Right lobe of liver (tissue), 4 donors: ENCODE data around the gene TPSD1.

ENCODE experiments used
- CTCF ChIP-seq, 4 donors: fragments of 200-600 bp in 3 of 4; fragments of 450-650 bp in 1 of 4; IDR thresholded peaks; one replicate each; pipeline versions ENCODE4 v1.5.1 to v1.8.0; 2016 to 2022; ENCODE audit warnings: antibody characterized with exemption in 4 of 4, mild to moderate bottlenecking in 2 of 4
- POLR2A ChIP-seq: fragments of 450-650 bp; IDR thresholded peaks from one replicate; pipeline ENCODE4 v1.6.1; 2017; ENCODE audit warnings: antibody characterized with exemption, mild to moderate bottlenecking
- donor health status: DM: no; HTN: no; CAD: no.
- donor health status: DM: no; HTN: no; CAD: no.
- donor health status: DM: no; HTN: yes; CAD: no.

DNA sequence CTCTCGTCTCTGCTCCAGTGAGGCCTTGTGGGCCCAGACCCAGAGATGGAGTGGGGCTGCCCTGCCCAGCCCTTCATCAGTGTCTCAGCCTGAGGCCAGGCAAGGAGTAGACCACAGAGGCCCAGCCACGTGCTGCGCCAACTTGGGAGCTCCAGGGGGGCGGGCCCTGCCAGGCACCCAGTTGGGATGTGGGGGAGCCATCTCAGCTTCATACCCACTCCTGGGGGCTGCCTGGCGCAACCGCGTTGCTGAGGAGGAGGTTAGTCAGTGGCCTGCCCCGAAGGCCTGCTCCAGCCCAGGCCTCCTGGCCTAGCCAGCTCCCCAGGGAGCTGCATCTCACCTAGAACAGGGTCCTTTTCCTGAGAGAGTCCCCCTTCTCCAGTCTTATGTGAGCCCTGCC is 42.6 kb upstream of the TPSD1 start:
- no peak for TF ChIP-seq CTCF (IDR thresholded peaks at IDR 0.05)
- no peak for TF ChIP-seq POLR2A
